Loucy (cell line): ENCODE results near the gene POT1.

Source experiments
- EZH2phosphoT487 ChIP-seq: fragments of 200-600 bp; IDR thresholded peaks from 2 replicates; pipeline ENCODE4 v1.6.1; 2018; ENCODE audit warnings: antibody characterized with exemption, mild to moderate bottlenecking, moderate library complexity, borderline replicate concordance
- TF ChIP-seq, protein P1 (sequence below): fragments of 200-600 bp; sonication (generic); conservative IDR thresholded peaks from 2 replicates; pipeline ENCODE4 v1.5.1; 2014; ENCODE audit warnings: mild to moderate bottlenecking, antibody characterized with exemption, low read length

DNA sequence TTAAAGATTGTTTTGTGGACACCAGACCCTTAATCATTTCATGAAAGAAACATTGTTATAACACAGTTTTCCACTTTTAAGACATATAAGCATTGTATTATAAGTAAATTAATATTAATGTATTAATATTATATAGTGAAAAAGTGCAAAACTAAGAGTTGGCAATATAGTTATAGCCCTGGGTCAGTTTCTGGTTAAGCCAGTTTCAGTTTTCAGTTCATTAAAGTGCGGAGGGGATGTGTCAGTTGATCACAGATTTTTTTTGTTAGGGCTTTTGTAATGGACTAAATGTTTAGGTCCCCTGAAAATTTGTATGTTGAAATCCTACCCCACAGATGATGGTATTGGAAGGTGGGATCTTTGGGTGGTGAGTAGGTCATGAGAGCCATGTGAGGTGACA is 118.3 kb downstream of the POT1 start:
- TF ChIP-seq, protein P1, sequence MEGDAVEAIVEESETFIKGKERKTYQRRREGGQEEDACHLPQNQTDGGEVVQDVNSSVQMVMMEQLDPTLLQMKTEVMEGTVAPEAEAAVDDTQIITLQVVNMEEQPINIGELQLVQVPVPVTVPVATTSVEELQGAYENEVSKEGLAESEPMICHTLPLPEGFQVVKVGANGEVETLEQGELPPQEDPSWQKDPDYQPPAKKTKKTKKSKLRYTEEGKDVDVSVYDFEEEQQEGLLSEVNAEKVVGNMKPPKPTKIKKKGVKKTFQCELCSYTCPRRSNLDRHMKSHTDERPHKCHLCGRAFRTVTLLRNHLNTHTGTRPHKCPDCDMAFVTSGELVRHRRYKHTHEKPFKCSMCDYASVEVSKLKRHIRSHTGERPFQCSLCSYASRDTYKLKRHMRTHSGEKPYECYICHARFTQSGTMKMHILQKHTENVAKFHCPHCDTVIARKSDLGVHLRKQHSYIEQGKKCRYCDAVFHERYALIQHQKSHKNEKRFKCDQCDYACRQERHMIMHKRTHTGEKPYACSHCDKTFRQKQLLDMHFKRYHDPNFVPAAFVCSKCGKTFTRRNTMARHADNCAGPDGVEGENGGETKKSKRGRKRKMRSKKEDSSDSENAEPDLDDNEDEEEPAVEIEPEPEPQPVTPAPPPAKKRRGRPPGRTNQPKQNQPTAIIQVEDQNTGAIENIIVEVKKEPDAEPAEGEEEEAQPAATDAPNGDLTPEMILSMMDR = no peak
- TF ChIP-seq EZH2phosphoT487 = no peak
